GM12874 (cell line): ENCODE data around the gene KPNA6.

Experiments used
- CTCF ChIP-seq: IDR thresholded peaks from 2 replicates; pipeline ENCODE4 v1.5.1; 2011; ENCODE audit warnings: low read depth, mild to moderate bottlenecking, control low read depth, low read length, moderate library complexity; ENCODE audit not compliant: insufficient read depth

Gene KPNA6

GRCh38 chr1:32111040-32111623 lies 3.3 kb downstream of the KPNA6 start:
- no peak for TF ChIP-seq CTCF

GRCh38 chr1:32111789-32112188 lies 3.9 kb downstream of the KPNA6 start:
- no peak for TF ChIP-seq CTCF

- no peak for TF ChIP-seq CTCF
These were observed 5.0 kb downstream of the KPNA6 start for GRCh38 chr1:32112806-32113375.

- TF ChIP-seq CTCF = no peak
These were observed 6.6 kb downstream of the KPNA6 start for GRCh38 chr1:32114420-32114819.

GRCh38 chr1:32115496-32115895 lies 7.6 kb downstream of the KPNA6 start:
- TF ChIP-seq CTCF = no peak

GRCh38 chr1:32116531-32116930 lies 8.7 kb downstream of the KPNA6 start:
- TF ChIP-seq CTCF = no peak

- TF ChIP-seq CTCF = no peak
These were observed 14.3 kb downstream of the KPNA6 start for GRCh38 chr1:32122151-32122550.
